DND-41 (cell line): ENCODE data around the gene EDN3.

Experiments
- ATAC-seq: fragments of 200-7000 bp; cut with Tn5 transposase; 3 replicates; pipeline ENCODE4 v1.9.1; 2021; ENCODE audit warnings: low read depth; ENCODE audit not compliant: insufficient read depth
- DNase-seq: peaks from one replicate; pipeline ENCODE4 v3.0.0-alpha.2; 2020
- H2AFZ ChIP-seq: 2 replicates; pipeline ENCODE4 v1.6.0; 2012; ENCODE audit warnings: low read depth, low read length
- H3K27ac ChIP-seq: 2 replicates; pipeline ENCODE4 v1.5.1; 2012; ENCODE audit warnings: low read length, inconsistent platforms
- H3K27me3 ChIP-seq: fragments of 200-600 bp; sonication (generic); 2 replicates; pipeline ENCODE4 v1.6.0; 2012; ENCODE audit warnings: low read length, mild to moderate bottlenecking, inconsistent platforms; ENCODE audit not compliant: insufficient read depth, poor library complexity
- H3K36me3 ChIP-seq: 2 replicates; pipeline ENCODE4 v1.5.1; 2012; ENCODE audit warnings: low read length, inconsistent platforms; ENCODE audit not compliant: insufficient read depth
- H3K4me1 ChIP-seq: 2 replicates; pipeline ENCODE4 v1.5.1; 2012; ENCODE audit warnings: mild to moderate bottlenecking, low read length; ENCODE audit not compliant: insufficient read depth
- H3K4me2 ChIP-seq: 2 replicates; pipeline ENCODE4 v1.6.0; 2012; ENCODE audit warnings: mild to moderate bottlenecking, moderate library complexity, low read length, inconsistent platforms; ENCODE audit not compliant: insufficient read depth
- H3K4me3 ChIP-seq, 2 experiments: fragments of 200-600 bp in 1 of 2; shearing (Covaris generic) in 1 of 2; 2 replicates each; pipeline ENCODE4 v1.5.1; 2012 to 2016; ENCODE audit warnings: inconsistent platforms in 2 of 2, low read length in 2 of 2, mild to moderate bottlenecking in 2 of 2, low read depth in 1 of 2, moderate library complexity in 1 of 2
- H3K79me2 ChIP-seq: 2 replicates; pipeline ENCODE4 v1.6.0; 2012; ENCODE audit warnings: low read length, inconsistent platforms; ENCODE audit not compliant: insufficient read depth
- H3K9ac ChIP-seq: 2 replicates; pipeline ENCODE4 v1.6.0; 2012; ENCODE audit warnings: low read depth, mild to moderate bottlenecking, inconsistent platforms, low read length, moderate library complexity
- H3K9me3 ChIP-seq: 2 replicates; pipeline ENCODE4 v1.5.1; 2012; ENCODE audit warnings: low read length, moderate library complexity, mild to moderate bottlenecking, inconsistent platforms; ENCODE audit not compliant: insufficient read depth, severe bottlenecking
- H4K20me1 ChIP-seq: 2 replicates; pipeline ENCODE4 v1.6.0; 2012; ENCODE audit warnings: low read length; ENCODE audit not compliant: insufficient read depth
- CTCF ChIP-seq: IDR thresholded peaks from 2 replicates; pipeline ENCODE4 v1.5.1; 2012; ENCODE audit warnings: borderline replicate concordance, low read length, moderate library complexity, mild to moderate bottlenecking; ENCODE audit not compliant: poor library complexity, severe bottlenecking; ENCODE audit errors: extremely low read depth
- EZH2 ChIP-seq: IDR thresholded peaks from 3 replicates; pipeline ENCODE4 v1.6.1; 2012; ENCODE audit warnings: borderline replicate concordance, low read depth, mild to moderate bottlenecking, moderate library complexity, low read length, inconsistent platforms; ENCODE audit not compliant: severe bottlenecking

Gene EDN3

GRCh38 chr20:59320854-59321647 is 20.6 kb downstream of the EDN3 start:
- Histone ChIP-seq H3K9me3 (no peaks in the 10 kb centered on the region), H3K4me3 (no peak overlapping the region), H3K4me1 (no peaks in the 10 kb centered on the region), H3K79me2 (no peaks in the 10 kb centered on the region), H3K27me3 (peaks cover 13% of the 10 kb centered on the region), H3K9ac (no peak overlapping the region), H3K27ac (no peak overlapping the region), H2AFZ (no peak overlapping the region), H4K20me1 (peaks cover 2% of the 10 kb centered on the region; the same call in 1 of the 2 replicates), H3K36me3 (no peaks in the 10 kb centered on the region), H3K4me2 (no peak overlapping the region)
- DNase-seq (no peak), ATAC-seq (no peak)
- TF ChIP-seq CTCF, result no peak
- TF ChIP-seq EZH2, result no peak

- no peak overlapping the region for H3K27ac ChIP-seq
- H3K79me2 ChIP-seq, result no peaks in the 10 kb centered on the region
- H4K20me1 ChIP-seq, result peaks cover 2% of the 10 kb centered on the region; the same call in 1 of the 2 replicates
- DNase-seq (no peak), ATAC-seq (no peak)
- no peaks in the 10 kb centered on the region for H3K4me1 ChIP-seq
- H3K9me3 ChIP-seq, result no peaks in the 10 kb centered on the region
- H3K27me3 ChIP-seq, result peaks cover 13% of the 10 kb centered on the region
- no peak overlapping the region for H3K4me3 ChIP-seq
- H2AFZ ChIP-seq, result no peak overlapping the region
- H3K36me3 ChIP-seq, result no peaks in the 10 kb centered on the region
- TF ChIP-seq EZH2, result no peak
- no peak for TF ChIP-seq CTCF
- no peak overlapping the region for H3K9ac ChIP-seq
- no peak overlapping the region for H3K4me2 ChIP-seq
These were observed 21.7 kb downstream of the EDN3 start for GRCh38 chr20:59322081-59322480.

- Histone ChIP-seq H4K20me1 (peaks cover 2% of the 10 kb centered on the region; the same call in 1 of the 2 replicates), H3K79me2 (no peaks in the 10 kb centered on the region), H3K4me2 (no peak overlapping the region), H3K36me3 (no peaks in the 10 kb centered on the region), H3K27ac (no peak overlapping the region), H3K4me3 (no peak overlapping the region), H3K9me3 (no peaks in the 10 kb centered on the region), H3K27me3 (peaks cover 13% of the 10 kb centered on the region), H3K4me1 (no peaks in the 10 kb centered on the region), H3K9ac (no peak overlapping the region), H2AFZ (no peak overlapping the region)
- ATAC-seq (no peak), DNase-seq (no peak)
- TF ChIP-seq EZH2, result no peak
- TF ChIP-seq CTCF, result no peak
These were observed 22.4 kb downstream of the EDN3 start for GRCh38 chr20:59322585-59323454.
